Left lung (tissue), 10 donors: ENCODE measurements around the gene IGBP1. TPM values are rescaled to one million over a fixed set of nuclear protein-coding genes. Genes with fewer than 3 reads are reported as not detected.

Source experiments
- ATAC-seq: fragments of 200-7000 bp; cut with Tn5 transposase; one replicate; pipeline ENCODE4 v1.9.1; 2020; ENCODE audit warnings: moderate library complexity
- DNase-seq, 4 donors: peaks; one replicate each; pipeline ENCODE4 v3.0.0-alpha.2; 2013 to 2020
- H3K27ac ChIP-seq, 2 donors: fragments of 200-600 bp; sonication (generic) in 1 of 2; one replicate each; pipeline versions ENCODE4 v1.5.0 to v1.8.0; 2020 to 2021
- H3K27me3 ChIP-seq, 2 donors: fragments of 200-600 bp; sonication (generic) in 1 of 2; one replicate each; pipeline versions ENCODE4 v1.5.0 to v1.8.0; 2020 to 2021
- H3K36me3 ChIP-seq, 2 donors: fragments of 200-600 bp; sonication (generic) in 1 of 2; one replicate each; pipeline versions ENCODE4 v1.5.0 to v1.8.0; 2020 to 2021
- H3K4me1 ChIP-seq, 2 donors: fragments of 200-600 bp; one replicate each; pipeline ENCODE4 v1.8.0; 2021
- H3K4me3 ChIP-seq, 2 donors: fragments of 200-600 bp; sonication (generic) in 1 of 2; one replicate each; pipeline versions ENCODE4 v1.5.0 to v1.8.0; 2020 to 2021; ENCODE audit warnings: mild to moderate bottlenecking in 1 of 2
- H3K9me3 ChIP-seq, 2 donors: fragments of 200-600 bp; sonication (generic) in 1 of 2; one replicate each; pipeline versions ENCODE4 v1.5.0 to v1.8.0; 2020 to 2021
- intact Hi-C, 2 donors: fragments of 100-400 bp; cut with DNase I; formaldehyde crosslinking; loops; one replicate each; pipeline versions ENCODE4 v1.11.2 to v1.14.2; 2022
- polyA plus RNA-seq, 6 donors: library from polyadenylated mRNA; unstranded; fragments of 120-200 nt; gene quantifications; one replicate each; pipeline ENCODE4 v1.2.1, GENCODE V29; 2013; ENCODE audit not compliant: insufficient read length in 6 of 6
- total RNA-seq, 2 donors: library from RNA; stranded (reverse); fragmentation: NEBNext Ultra II Directional; extraction: Animal tissue kit (Norgen Biotek cat#: 25700); gene quantifications; one replicate each; pipeline ENCODE4 v1.2.1, GENCODE V29; 2021
- TF ChIP-seq, protein P1 (sequence below), 2 donors: fragments of 200-600 bp; sonication (generic) in 1 of 2; IDR thresholded peaks; one replicate each; pipeline versions ENCODE4 v1.5.0 to v1.8.0; 2021; ENCODE audit warnings: antibody characterized with exemption in 2 of 2
- donor health status: DM: no; HTN: yes; CAD: no.
- donor health status: DM: no; HTN: no; CAD: no.

IGBP1 gene
- total and polyA plus RNA-seq, 8 donors: 33.7 to 111 (median 100) TPM

DNA sequence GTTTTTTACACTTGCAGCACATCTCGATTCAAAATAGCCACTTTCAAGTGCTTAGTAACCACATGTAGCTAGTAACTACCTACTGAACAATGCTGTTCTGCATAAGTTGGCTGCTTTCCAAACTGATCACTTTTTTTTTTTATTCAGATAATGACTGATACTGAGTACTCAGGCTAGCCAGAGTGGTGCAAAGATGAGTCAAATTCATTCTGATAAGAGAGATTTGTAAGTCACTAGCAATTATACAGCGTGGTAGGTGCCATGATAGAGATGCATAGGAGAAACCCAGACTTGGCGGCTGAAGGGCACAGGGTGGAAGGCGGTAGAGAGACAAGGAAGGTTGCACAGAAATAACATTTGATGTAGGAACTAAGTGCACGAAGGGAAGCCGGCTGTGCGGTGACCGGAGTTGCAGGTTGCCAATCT is 357 bp upstream of the IGBP1 start:
- no peak for ATAC-seq
- H3K9me3 ChIP-seq: no peaks in the 10 kb centered on the region
- DNase-seq: no peak
- intact Hi-C loops: no loop called here
- peaks cover 0 to 3% of the 10 kb centered on the region in 2 donors for H3K36me3 ChIP-seq
- TF ChIP-seq, protein P1, sequence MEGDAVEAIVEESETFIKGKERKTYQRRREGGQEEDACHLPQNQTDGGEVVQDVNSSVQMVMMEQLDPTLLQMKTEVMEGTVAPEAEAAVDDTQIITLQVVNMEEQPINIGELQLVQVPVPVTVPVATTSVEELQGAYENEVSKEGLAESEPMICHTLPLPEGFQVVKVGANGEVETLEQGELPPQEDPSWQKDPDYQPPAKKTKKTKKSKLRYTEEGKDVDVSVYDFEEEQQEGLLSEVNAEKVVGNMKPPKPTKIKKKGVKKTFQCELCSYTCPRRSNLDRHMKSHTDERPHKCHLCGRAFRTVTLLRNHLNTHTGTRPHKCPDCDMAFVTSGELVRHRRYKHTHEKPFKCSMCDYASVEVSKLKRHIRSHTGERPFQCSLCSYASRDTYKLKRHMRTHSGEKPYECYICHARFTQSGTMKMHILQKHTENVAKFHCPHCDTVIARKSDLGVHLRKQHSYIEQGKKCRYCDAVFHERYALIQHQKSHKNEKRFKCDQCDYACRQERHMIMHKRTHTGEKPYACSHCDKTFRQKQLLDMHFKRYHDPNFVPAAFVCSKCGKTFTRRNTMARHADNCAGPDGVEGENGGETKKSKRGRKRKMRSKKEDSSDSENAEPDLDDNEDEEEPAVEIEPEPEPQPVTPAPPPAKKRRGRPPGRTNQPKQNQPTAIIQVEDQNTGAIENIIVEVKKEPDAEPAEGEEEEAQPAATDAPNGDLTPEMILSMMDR (IDR thresholded peaks at IDR 0.05): no peak
- no peaks in the 10 kb centered on the region for H3K27me3 ChIP-seq
- peak overlapping the region; percentile 45 to 89 for H3K27ac ChIP-seq
- peaks cover 0 to 12% of the 10 kb centered on the region in 2 donors for H3K4me1 ChIP-seq
- peak overlapping the region; percentile 38 to 65 for H3K4me3 ChIP-seq

DNA sequence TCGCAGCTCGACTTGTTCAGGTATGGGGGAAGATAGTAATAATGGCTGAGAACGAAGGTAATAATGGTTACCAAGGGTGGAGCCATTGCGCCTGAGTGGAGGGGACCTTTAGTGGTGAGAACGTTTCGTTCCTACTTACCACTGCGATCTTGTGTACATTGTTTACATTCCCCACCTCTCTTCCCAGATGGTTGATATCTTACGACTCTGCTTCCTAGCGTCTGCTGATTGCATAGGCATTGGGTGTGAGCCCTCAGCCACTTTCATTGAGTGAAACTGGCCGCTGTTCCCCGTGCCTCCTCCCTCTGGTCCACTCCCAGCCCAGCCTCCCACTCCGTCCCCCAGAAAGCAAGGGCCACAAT is 850 bp downstream of the IGBP1 start:
- DNase-seq (peak in 1 of 4 donors; percentile 17), ATAC-seq (peak; percentile 21)
- Histone ChIP-seq H3K36me3 (peaks cover 0 to 3% of the 10 kb centered on the region in 2 donors), H3K4me3 (peak overlapping the region; percentile 38 to 65), H3K27me3 (no peaks in the 10 kb centered on the region), H3K4me1 (peaks cover 0 to 12% of the 10 kb centered on the region in 2 donors), H3K9me3 (no peaks in the 10 kb centered on the region), H3K27ac (peak overlapping the region; percentile 54 to 89)
- TF ChIP-seq, protein P1 (IDR thresholded peaks at IDR 0.05): no peak
- intact Hi-C loops: no loop called here

DNA sequence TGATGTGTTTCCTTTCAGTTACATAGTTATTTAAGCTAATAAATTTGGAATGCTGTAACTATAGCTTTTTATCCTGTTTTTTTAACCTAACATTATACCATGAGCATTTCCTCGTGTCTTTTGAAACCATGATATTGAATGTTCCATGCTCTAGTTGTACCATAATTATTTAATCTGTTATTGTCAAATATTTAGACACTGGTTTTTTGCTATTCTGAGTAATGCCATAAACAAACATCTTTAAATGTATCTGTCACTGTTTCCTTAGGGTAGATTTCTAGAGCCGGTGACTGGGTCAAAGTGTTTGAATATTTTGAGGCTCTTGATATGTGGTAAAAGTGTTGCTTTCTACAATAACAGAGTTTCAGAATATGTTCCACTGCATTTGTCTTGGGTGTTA is 5.4 kb downstream of the IGBP1 start:
- Histone ChIP-seq H3K9me3 (no peaks in the 10 kb centered on the region), H3K4me3 (no peak overlapping the region), H3K4me1 (peaks cover 0 to 12% of the 10 kb centered on the region in 2 donors), H3K27ac (no peak overlapping the region), H3K36me3 (peaks cover 0 to 3% of the 10 kb centered on the region in 2 donors), H3K27me3 (no peaks in the 10 kb centered on the region)
- TF ChIP-seq, protein P1 (IDR thresholded peaks at IDR 0.05): no peak
- ATAC-seq: no peak
- no peak for DNase-seq
- intact Hi-C loops: no loop called here

DNA sequence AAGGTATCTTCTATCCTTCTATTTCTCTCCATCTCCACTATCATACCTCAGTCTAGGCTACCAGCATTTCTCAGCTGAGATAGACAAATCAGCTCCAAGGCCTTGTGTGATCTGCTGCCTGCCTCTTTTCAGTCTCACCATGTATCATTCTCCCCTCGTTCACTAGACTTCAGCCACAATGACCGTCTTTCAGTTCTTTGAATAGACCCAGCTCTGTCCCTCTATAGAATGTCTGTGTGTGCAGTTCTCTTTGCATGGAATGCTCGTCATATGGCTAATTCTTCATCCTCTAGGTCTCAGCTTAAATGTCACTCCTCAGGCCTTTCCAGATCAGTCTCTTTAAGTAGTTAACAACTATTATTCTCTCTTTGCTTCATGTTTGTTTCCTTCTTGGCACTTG is 6.5 kb downstream of the IGBP1 start:
- DNase-seq (no peak), ATAC-seq (no peak)
- H3K27me3 ChIP-seq: no peaks in the 10 kb centered on the region
- H3K27ac ChIP-seq: no peak overlapping the region
- intact Hi-C loops: no loop called here
- no peak overlapping the region for H3K4me3 ChIP-seq
- H3K9me3 ChIP-seq: no peaks in the 10 kb centered on the region
- TF ChIP-seq, protein P1 (IDR thresholded peaks at IDR 0.05): no peak
- peaks cover 0 to 3% of the 10 kb centered on the region in 2 donors for H3K36me3 ChIP-seq
- H3K4me1 ChIP-seq: peaks cover 0 to 8% of the 10 kb centered on the region in 2 donors

DNA sequence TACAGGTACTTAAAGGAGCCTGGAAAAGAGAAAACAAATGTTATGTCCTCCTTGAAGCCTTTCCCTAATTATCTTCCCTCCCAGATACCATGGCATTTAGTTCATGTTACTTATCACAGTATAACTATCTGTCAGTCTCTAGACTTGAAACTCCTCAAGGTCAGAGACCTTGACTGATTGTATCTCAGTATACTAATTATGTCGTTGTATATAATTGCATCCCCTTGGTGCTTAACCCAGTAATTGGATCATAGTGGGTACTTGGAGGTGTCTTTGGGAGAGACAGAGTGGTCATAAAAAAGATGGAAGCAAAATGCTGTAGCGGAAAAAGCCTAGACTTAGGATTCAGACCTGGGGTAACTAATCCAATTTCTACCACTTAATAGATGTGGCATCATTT is 8.1 kb downstream of the IGBP1 start:
- intact Hi-C loops: no loop called here
- no peak overlapping the region for H3K4me3 ChIP-seq
- ATAC-seq: no peak

More for the DNA sequence above, 8.1 kb downstream of the IGBP1 start:
- H3K9me3 ChIP-seq: no peaks in the 10 kb centered on the region
- TF ChIP-seq, protein P1 (IDR thresholded peaks at IDR 0.05): no peak
- no peaks in the 10 kb centered on the region for H3K4me1 ChIP-seq
- H3K27me3 ChIP-seq: no peaks in the 10 kb centered on the region
- no peak overlapping the region for H3K27ac ChIP-seq
- peaks cover 0 to 3% of the 10 kb centered on the region in 2 donors for H3K36me3 ChIP-seq
- DNase-seq: no peak
